ENCODE measurements around the gene SCYL2.

DNA sequence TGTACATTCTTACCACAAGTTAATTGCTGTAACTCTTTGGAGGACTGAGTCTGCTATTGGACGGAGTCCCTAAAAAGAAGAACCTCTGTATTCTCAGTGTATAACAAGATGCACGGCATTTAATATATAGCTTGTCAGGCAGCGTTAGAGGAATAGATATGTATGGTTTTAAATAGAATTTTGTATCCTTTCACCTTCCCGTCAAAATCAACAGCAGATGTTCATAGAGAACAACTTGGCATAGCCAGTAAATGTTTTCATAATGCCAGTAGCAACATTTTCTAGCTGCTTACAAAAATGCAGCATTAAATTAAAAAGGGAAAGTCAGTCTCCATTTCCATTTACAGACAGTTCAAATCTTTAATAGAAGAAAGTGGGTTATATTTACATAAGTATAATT lies 6.8 kb downstream of the SCYL2 start:
- no peak for TF ChIP-seq CTCF (IDR thresholded peaks at IDR 0.05; ENCODE audit: insufficient read depth, low read depth, low read length)
- no peak for TF ChIP-seq EZH2 (IDR thresholded peaks at IDR 0.05; ENCODE audit: insufficient read depth, low read length)

All from astrocyte (in vitro differentiated cells and primary cell).